Measurements from ENCODE around the gene SPATA31D3.

The SPATA31D3 gene

GRCh38 chr9:81971727-81972126 lies 28.4 kb downstream of the SPATA31D3 start:
- no peak for DNase-seq (ENCODE audit: low read depth in 1 of 2, low spot score in 1 of 2)
- TF ChIP-seq REST (IDR thresholded peaks at IDR 0.05; ENCODE audit: insufficient replicate concordance, low read depth), result no peak
- no peak for TF ChIP-seq POLR2AphosphoS5 (IDR thresholded peaks at IDR 0.05; ENCODE audit: low read depth)
- TF ChIP-seq GABPA (IDR thresholded peaks at IDR 0.05; ENCODE audit: low read depth), result no peak
- TF ChIP-seq, protein P1, sequence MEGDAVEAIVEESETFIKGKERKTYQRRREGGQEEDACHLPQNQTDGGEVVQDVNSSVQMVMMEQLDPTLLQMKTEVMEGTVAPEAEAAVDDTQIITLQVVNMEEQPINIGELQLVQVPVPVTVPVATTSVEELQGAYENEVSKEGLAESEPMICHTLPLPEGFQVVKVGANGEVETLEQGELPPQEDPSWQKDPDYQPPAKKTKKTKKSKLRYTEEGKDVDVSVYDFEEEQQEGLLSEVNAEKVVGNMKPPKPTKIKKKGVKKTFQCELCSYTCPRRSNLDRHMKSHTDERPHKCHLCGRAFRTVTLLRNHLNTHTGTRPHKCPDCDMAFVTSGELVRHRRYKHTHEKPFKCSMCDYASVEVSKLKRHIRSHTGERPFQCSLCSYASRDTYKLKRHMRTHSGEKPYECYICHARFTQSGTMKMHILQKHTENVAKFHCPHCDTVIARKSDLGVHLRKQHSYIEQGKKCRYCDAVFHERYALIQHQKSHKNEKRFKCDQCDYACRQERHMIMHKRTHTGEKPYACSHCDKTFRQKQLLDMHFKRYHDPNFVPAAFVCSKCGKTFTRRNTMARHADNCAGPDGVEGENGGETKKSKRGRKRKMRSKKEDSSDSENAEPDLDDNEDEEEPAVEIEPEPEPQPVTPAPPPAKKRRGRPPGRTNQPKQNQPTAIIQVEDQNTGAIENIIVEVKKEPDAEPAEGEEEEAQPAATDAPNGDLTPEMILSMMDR (IDR thresholded peaks at IDR 0.05; ENCODE audit: insufficient read depth, low read length), result no peak
- TF ChIP-seq SPI1 (IDR thresholded peaks at IDR 0.05; ENCODE audit: borderline replicate concordance, low read depth), result no peak
- H3K4me3 ChIP-seq (replicated peaks; ENCODE audit: insufficient read depth, low read length), result no peak overlapping the region
- no peaks in the 10 kb centered on the region for H3K27me3 ChIP-seq (ENCODE audit: insufficient read depth, poor library complexity, severe bottlenecking)
- no peak overlapping the region for H3K27ac ChIP-seq (replicated peaks)

DNA sequence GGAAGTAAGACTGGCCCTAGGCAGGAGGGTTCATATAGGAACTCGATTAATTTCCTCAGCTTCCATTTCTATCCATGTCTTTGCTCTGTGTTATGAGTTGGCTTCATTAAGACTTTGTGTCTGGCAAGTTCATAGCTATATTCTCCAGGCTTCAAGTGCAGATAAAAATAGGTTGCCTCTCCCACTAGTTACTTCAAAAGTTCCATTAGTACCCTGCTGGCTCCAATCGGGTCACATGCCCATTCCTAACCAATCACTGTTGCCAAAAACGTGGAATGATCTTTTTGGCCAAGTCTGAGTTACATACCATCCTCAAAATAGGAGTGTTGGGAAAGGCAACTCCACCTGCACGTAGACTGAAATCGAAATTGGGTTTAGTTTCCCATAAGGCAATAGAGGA lies 31.5 kb downstream of the SPATA31D3 start:
- no peak overlapping the region for H3K4me3 ChIP-seq (replicated peaks; ENCODE audit: insufficient read depth, low read length)
- DNase-seq (ENCODE audit: low read depth in 1 of 2, low spot score in 1 of 2), result no peak
- no peak overlapping the region for H3K27ac ChIP-seq (replicated peaks)
- no peaks in the 10 kb centered on the region for H3K27me3 ChIP-seq (ENCODE audit: insufficient read depth, poor library complexity, severe bottlenecking)
- TF ChIP-seq, protein P1 (IDR thresholded peaks at IDR 0.05; ENCODE audit: insufficient read depth, low read length), result no peak
- TF ChIP-seq REST (IDR thresholded peaks at IDR 0.05; ENCODE audit: insufficient replicate concordance, low read depth), result no peak

GRCh38 chr9:81976351-81976750 lies 33.1 kb downstream of the SPATA31D3 start:
- Histone ChIP-seq H3K27ac (replicated peaks) (no peak overlapping the region), H3K27me3 (ENCODE audit: insufficient read depth, poor library complexity, severe bottlenecking) (no peaks in the 10 kb centered on the region), H3K4me3 (replicated peaks; ENCODE audit: insufficient read depth, low read length) (no peak overlapping the region)
- no peak for DNase-seq (ENCODE audit: low read depth in 1 of 2, low spot score in 1 of 2)
- no peak for TF ChIP-seq POLR2AphosphoS5 (IDR thresholded peaks at IDR 0.05; ENCODE audit: low read depth)
- TF ChIP-seq, protein P1 (IDR thresholded peaks at IDR 0.05; ENCODE audit: insufficient read depth, low read length), result no peak
- TF ChIP-seq SPI1 (IDR thresholded peaks at IDR 0.05; ENCODE audit: borderline replicate concordance, low read depth), result no peak
- no peak for TF ChIP-seq REST (IDR thresholded peaks at IDR 0.05; ENCODE audit: insufficient replicate concordance, low read depth)
- no peak for TF ChIP-seq GABPA (IDR thresholded peaks at IDR 0.05; ENCODE audit: low read depth)
